GM19438 (cell line): ENCODE measurements around the gene LRRC55.

Experiments
- ATAC-seq: cut with Tn5 transposase; IDR thresholded peaks from one replicate; pipeline ENCODE4 v1.9.1; 2021; ENCODE audit warnings: low read depth; ENCODE audit not compliant: unreplicated experiment

The LRRC55 gene

GRCh38 chr11:57181678-57182305, at the start of gene LRRC55:
Gene LRRC55, plus strand, starts transcription at chr11:57181953. Its CDS starts 70 bp downstream, at chr11:57182023.
- no peak for ATAC-seq

GRCh38 chr11:57133366-57134038, 48.3 kb upstream of the LRRC55 start:
- no peak for ATAC-seq

- no peak for ATAC-seq
Measured at GRCh38 chr11:57134284-57134683, 47.5 kb upstream of the LRRC55 start.

- ATAC-seq = no peak
Measured at GRCh38 chr11:57135020-57135751, 46.6 kb upstream of the LRRC55 start.

- ATAC-seq = no peak
Measured at GRCh38 chr11:57140568-57140967, 41.2 kb upstream of the LRRC55 start.

GRCh38 chr11:57143459-57143858, 38.3 kb upstream of the LRRC55 start:
- no peak for ATAC-seq

- ATAC-seq = no peak
Measured at GRCh38 chr11:57144075-57144474, 37.7 kb upstream of the LRRC55 start.

- ATAC-seq = no peak
Measured at GRCh38 chr11:57144531-57145320, 37.0 kb upstream of the LRRC55 start.

- ATAC-seq = no peak
Measured at GRCh38 chr11:57146301-57146700, 35.5 kb upstream of the LRRC55 start.

- no peak for ATAC-seq
Measured at GRCh38 chr11:57148621-57149020, 33.1 kb upstream of the LRRC55 start.

- no peak for ATAC-seq
Measured at GRCh38 chr11:57150454-57150917, 31.3 kb upstream of the LRRC55 start.

GRCh38 chr11:57152134-57152533, 29.6 kb upstream of the LRRC55 start:
- ATAC-seq = no peak

GRCh38 chr11:57153448-57153847, 28.3 kb upstream of the LRRC55 start:
- ATAC-seq = no peak

GRCh38 chr11:57154739-57155138, 27.0 kb upstream of the LRRC55 start:
- no peak for ATAC-seq

GRCh38 chr11:57155400-57155799, 26.4 kb upstream of the LRRC55 start:
- no peak for ATAC-seq

- ATAC-seq = no peak
Measured at GRCh38 chr11:57155838-57156607, 25.7 kb upstream of the LRRC55 start.

- ATAC-seq = no peak
Measured at GRCh38 chr11:57156928-57157327, 24.8 kb upstream of the LRRC55 start.

GRCh38 chr11:57157624-57158023, 24.1 kb upstream of the LRRC55 start:
- ATAC-seq = no peak

GRCh38 chr11:57158180-57158579, 23.6 kb upstream of the LRRC55 start:
- no peak for ATAC-seq

- ATAC-seq = no peak
Measured at GRCh38 chr11:57158599-57158998, 23.2 kb upstream of the LRRC55 start.
